ENCODE data around the gene AUTS2. TPM values are rescaled to one million over a fixed set of nuclear protein-coding genes. Genes with fewer than 3 reads are reported as not detected.

Gene AUTS2
- total and polyA plus RNA-seq, 2 of the 8 experiments (the other 6 are each of a cell fraction or from before 2014, with no cell fraction given) = 25.9 to 101 TPM

GRCh38 chr7:69912141-69912540, 313.9 kb downstream of the AUTS2 start (continued):
- TF ChIP-seq E2F6 (IDR thresholded peaks at IDR 0.05) (no peak), SRF (IDR thresholded peaks at IDR 0.05; ENCODE audit: low read depth, low read length) (no peak), RXRA (IDR thresholded peaks at IDR 0.05; ENCODE audit: insufficient read depth, low read depth, low read length) (no peak)
